Endothelial cell of umbilical vein (primary cell): Measurements from ENCODE around the gene NUP155. TPM values are rescaled to one million over a fixed set of nuclear protein-coding genes. Genes with fewer than 3 reads are reported as not detected.

Source experiments
- BruUV-seq: library from RNA; stranded (reverse); fragments of 400-500 nt; replicated peaks from 2 replicates; lab custom pipeline; 2021; lab: Mats Ljungman, UMichigan
- CTCF ChIA-PET: fragments of 300-600, 350-600 bp; sonication (Branson Sonifier 250); formaldehyde crosslinking; loops from one replicate; lab custom pipeline; 2021; ENCODE audit warnings: antibody characterized with exemption, inconsistent platforms; lab: Charles Lee
- POLR2A ChIA-PET: fragments of 300-600, 350-600 bp; sonication (Branson Sonifier 250); formaldehyde crosslinking; loops from one replicate; lab custom pipeline; 2021; ENCODE audit warnings: antibody characterized with exemption, inconsistent platforms; lab: Charles Lee
- DNase-seq: peaks from one replicate; pipeline ENCODE4 v3.0.0-alpha.2; 2011; ENCODE audit warnings: low read depth, low spot score
- FAIRE-seq: peaks from 2 replicates; lab custom pipeline; 2011; peaks lifted over from hg19 to GRCh38; lab: Jason Lieb, UNC
- H2AFZ ChIP-seq: 2 replicates; pipeline ENCODE4 v1.6.0; 2012; ENCODE audit warnings: low read depth, low read length, control low read depth, inconsistent platforms
- H3K27ac ChIP-seq: 2 replicates; pipeline ENCODE4 v1.5.1; 2011; ENCODE audit warnings: low read depth, mild to moderate bottlenecking, control low read depth, low read length, moderate library complexity; ENCODE audit not compliant: insufficient read depth
- H3K27me3 ChIP-seq, 2 experiments: 2 replicates each; pipeline versions ENCODE4 v1.6.0 to v1.6.1; 2011; ENCODE audit warnings: low read length in 2 of 2, mixed read lengths in 1 of 2; ENCODE audit not compliant: control insufficient read depth in 2 of 2, insufficient read depth in 2 of 2
- H3K36me3 ChIP-seq, 2 experiments: 2 replicates in 1 of 2; 3 replicates in 1 of 2; pipeline ENCODE4 v1.5.1; 2011; ENCODE audit warnings: low read length in 2 of 2, mild to moderate bottlenecking in 1 of 2, moderate library complexity in 1 of 2; ENCODE audit not compliant: control insufficient read depth in 2 of 2, insufficient read depth in 2 of 2; ENCODE audit errors: extremely low read depth in 1 of 2
- H3K4me1 ChIP-seq: 3 replicates; pipeline ENCODE4 v1.5.1; 2011; ENCODE audit warnings: mild to moderate bottlenecking, low read length; ENCODE audit not compliant: control insufficient read depth, insufficient read depth; ENCODE audit errors: extremely low read depth
- H3K4me2 ChIP-seq: 2 replicates; pipeline ENCODE4 v1.6.1; 2011; ENCODE audit warnings: low read length, control low read depth, mixed read lengths; ENCODE audit not compliant: insufficient read depth
- H3K4me3 ChIP-seq, 3 experiments: fragments of 200-600 bp in 1 of 3; sonication (generic), shearing (Covaris generic) in 1 of 3; replicated peaks in 1 of 3; 2 replicates each; pipeline ENCODE4 v1.5.1; 2011 to 2016; ENCODE audit warnings: control low read depth in 3 of 3, low read length in 3 of 3, mild to moderate bottlenecking in 2 of 3, inconsistent platforms in 1 of 3, low read depth in 1 of 3, moderate library complexity in 1 of 3; ENCODE audit not compliant: insufficient read depth in 1 of 3
- H3K79me2 ChIP-seq: 2 replicates; pipeline ENCODE4 v1.6.0; 2012; ENCODE audit warnings: low read length, inconsistent platforms; ENCODE audit not compliant: control insufficient read depth, insufficient read depth
- H3K9ac ChIP-seq: replicated peaks from 2 replicates; pipeline ENCODE3; 2011; ENCODE audit warnings: low read length, control low read depth; ENCODE audit not compliant: insufficient read depth; ENCODE audit errors: extremely low read depth
- H3K9me1 ChIP-seq: replicated peaks from 3 replicates; pipeline ENCODE4 v1.6.0; 2011; ENCODE audit warnings: mild to moderate bottlenecking, low read length; ENCODE audit not compliant: control insufficient read depth, insufficient read depth; ENCODE audit errors: extremely low read depth
- H3K9me3 ChIP-seq: replicated peaks from 2 replicates; pipeline ENCODE4 v1.5.1; 2012; ENCODE audit warnings: low read length, inconsistent platforms; ENCODE audit not compliant: control insufficient read depth, insufficient read depth
- H4K20me1 ChIP-seq: replicated peaks from 2 replicates; pipeline ENCODE3; 2011; ENCODE audit warnings: mild to moderate bottlenecking, low read length; ENCODE audit not compliant: control insufficient read depth, insufficient read depth; ENCODE audit errors: extremely low read depth
- CTCF ChIP-seq, 2 donors: IDR thresholded peaks; 1 replicate in 1 of 2; 2 replicates in 1 of 2; pipeline ENCODE4 v1.5.1; 2011; ENCODE audit warnings: low read length in 2 of 2, mild to moderate bottlenecking in 2 of 2, moderate library complexity in 2 of 2, control low read depth in 1 of 2, inconsistent platforms in 1 of 2, low read depth in 1 of 2; ENCODE audit not compliant: insufficient read depth in 1 of 2; ENCODE audit errors: extremely low read depth in 1 of 2
- EZH2 ChIP-seq: IDR thresholded peaks from 2 replicates; pipeline ENCODE4 v1.6.1; 2012; ENCODE audit warnings: borderline replicate concordance, low read depth, mild to moderate bottlenecking, moderate library complexity, low read length, inconsistent platforms; ENCODE audit not compliant: severe bottlenecking
- FOS ChIP-seq: IDR thresholded peaks from 2 replicates; pipeline ENCODE4 v1.6.1; 2011; ENCODE audit warnings: mild to moderate bottlenecking, low read length, moderate library complexity, borderline replicate concordance; ENCODE audit not compliant: insufficient read depth
- GATA2 ChIP-seq: IDR thresholded peaks from 2 replicates; pipeline ENCODE4 v1.7.0; 2011; ENCODE audit warnings: low read depth, mild to moderate bottlenecking, moderate library complexity, mixed read lengths, low read length; ENCODE audit not compliant: insufficient read length, insufficient read depth
- JUN ChIP-seq: IDR thresholded peaks from 2 replicates; pipeline ENCODE4 v1.6.1; 2011; ENCODE audit warnings: borderline replicate concordance, low read depth; ENCODE audit not compliant: insufficient read length, insufficient read depth
- MYC ChIP-seq: IDR thresholded peaks from one replicate; pipeline ENCODE4 v1.6.1; 2011; ENCODE audit warnings: mild to moderate bottlenecking, low read depth, low read length
- POLR2A ChIP-seq: IDR thresholded peaks from 2 replicates; pipeline ENCODE4 v1.6.1; 2012; ENCODE audit warnings: low read depth, mild to moderate bottlenecking, control low read depth, low read length
- POLR2AphosphoS5 ChIP-seq: IDR thresholded peaks from 2 replicates; pipeline ENCODE4 v1.6.1; 2012; ENCODE audit warnings: low read depth, mild to moderate bottlenecking, control low read depth, low read length, moderate library complexity; ENCODE audit not compliant: insufficient read depth
- dilution Hi-C: fragments of 300-500 bp; cut with MboI; formaldehyde crosslinking; loops from one replicate; pipeline ENCODE4 v1.15.0; 2019; ENCODE audit warnings: low sequenced_read_pairs; ENCODE audit not compliant: extremely low pct_ligation_motif_present
- intact Hi-C: fragments of 100-400 bp; cut with micrococcal nuclease; formaldehyde crosslinking; loops from one replicate; pipeline ENCODE4 v1.10.0; 2022
- polyA plus RNA-seq, 4 experiments: library from polyadenylated mRNA; depleted of rRNA in 3 of 4; stranded (reverse) in 3 of 4; unstranded in 1 of 4; fragments of >200 nt; gene quantifications; 2 replicates each; pipeline versions ENCODE4 v1.2.1 to v1.2.3, GENCODE V29; 2011 to 2012; ENCODE audit warnings: missing spikeins in 1 of 4
- small RNA-seq: library from RNA; depleted of rRNA; stranded (forward); fragments of <200 nt; gene quantifications from one replicate; pipeline ENCODE3, GENCODE V24; 2012; ENCODE audit warnings: low replicate concordance, low read depth; ENCODE audit not compliant: insufficient read depth, insufficient read length
- total RNA-seq: library from RNA; stranded (reverse); gene quantifications from 2 replicates; pipeline ENCODE4 v1.2.3, GENCODE V29; 2021
- TF ChIP-seq, protein P1 (sequence below): IDR thresholded peaks from 2 replicates; pipeline ENCODE4 v1.6.1; 2011; ENCODE audit not compliant: insufficient read depth, insufficient read length

NUP155 gene
- total and polyA plus RNA-seq, 2 donors (not counting 3 experiments of a cell fraction or from before 2014, with no cell fraction given) = 11.1 to 36.6 TPM

DNA sequence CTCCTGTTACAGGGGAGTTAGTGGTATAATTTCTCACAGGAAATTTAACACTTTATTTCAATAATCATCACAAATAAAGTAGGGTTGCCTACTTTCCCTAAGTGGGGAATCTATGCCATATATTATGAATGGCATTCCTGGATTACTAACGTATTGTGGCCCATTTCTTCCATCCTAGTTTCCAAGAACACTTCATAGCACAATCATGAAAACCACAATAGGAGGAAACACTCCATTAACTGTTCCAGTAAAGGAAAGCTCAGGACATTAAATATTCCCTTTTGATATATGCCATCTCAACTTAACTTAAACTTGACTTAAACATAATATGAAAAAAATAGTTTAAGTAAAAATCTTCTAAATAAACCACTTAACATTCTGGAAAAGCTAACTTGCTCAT is 123.9 kb downstream of the NUP155 start:
- DNase-seq (peak; percentile 52), FAIRE-seq (peak; percentile 35)
- Histone ChIP-seq H4K20me1 (no peaks in the 10 kb centered on the region), H3K79me2 (no peaks in the 10 kb centered on the region), H3K9ac (no peak overlapping the region), H3K9me3 (no peaks in the 10 kb centered on the region), H3K4me1 (peaks cover 6% of the 10 kb centered on the region), H3K9me1 (no peaks in the 10 kb centered on the region), H3K4me2 (peak overlapping the region; percentile 33), H3K27me3 (no peaks in the 10 kb centered on the region), H3K27ac (no peak overlapping the region), H3K4me3 (no peak overlapping the region), H2AFZ (no peak overlapping the region), H3K36me3 (no peaks in the 10 kb centered on the region)
- ChIA-PET POLR2A (interaction anchor here (0.6 kb wide), 1 partner anchor 13 kb away, joined by 3 read pairs; no protein-coding TSS in a partner anchor), CTCF (no interaction called here)
- TF ChIP-seq FOS (no peak), CTCF (IDR thresholded peaks at IDR 0.05; ENCODE audit: extremely low read depth in 1 of 2, insufficient read depth in 1 of 2, low read depth in 1 of 2, low read length in 2 of 2) (no peak), GATA2 (no peak), MYC (no peak), POLR2AphosphoS5 (no peak), POLR2A (no peak), JUN (no peak), EZH2 (no peak)
- TF ChIP-seq, protein P1, sequence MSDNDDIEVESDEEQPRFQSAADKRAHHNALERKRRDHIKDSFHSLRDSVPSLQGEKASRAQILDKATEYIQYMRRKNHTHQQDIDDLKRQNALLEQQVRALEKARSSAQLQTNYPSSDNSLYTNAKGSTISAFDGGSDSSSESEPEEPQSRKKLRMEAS = no peak
- dilution Hi-C loops = no loop called here
- no TSS peak for BruUV-seq
- intact Hi-C loops = loop anchor here (5.0 kb wide), 3 partner anchors 125 to 505 kb away; partner anchors contain the start of genes NIPBL and NUP155

Small RNA genes lying within 50 kb of the gene (small RNA-seq; reads per million reads assigned to genes)
- gene RNU7-75P = not detected

Other genes starting within 250 kb of the NUP155 start
- 16.9 and 21.5 TPM in 2 replicates for gene CPLANE1, start 121.7 kb downstream of the NUP155 start, total RNA-seq
- gene CPLANE1, start 121.7 kb downstream of the NUP155 start, polyA plus RNA-seq = 4.6 and 5.3 TPM in 2 replicates
- gene WDR70, start 8.2 kb upstream of the NUP155 start, total RNA-seq = 33.1 and 37.3 TPM in 2 replicates
- gene WDR70, start 8.2 kb upstream of the NUP155 start, polyA plus RNA-seq = 6.7 and 8.4 TPM in 2 replicates